ENCODE measurements around the gene LEP. TPM values are rescaled to one million over a fixed set of nuclear protein-coding genes. Genes with fewer than 3 reads are reported as not detected.

LEP gene
- not detected in 2 replicates for total RNA-seq

GRCh38 chr7:128240696-128241386, at the start of gene LEP:
Gene LEP, plus strand, starts transcription at chr7:128241278. Its CDS starts 10,741 bp downstream, at chr7:128252019.

Other genes starting within 250 kb of the LEP start
- gene LRRC4, start 209.8 kb upstream of the LEP start, total RNA-seq, result 0.44 and 0.60 TPM in 2 replicates
- gene RBM28, start 102.6 kb downstream of the LEP start, total RNA-seq, result 20.9 and 27.8 TPM in 2 replicates
- not detected in 2 replicates for gene PRRT4, start 120.4 kb downstream of the LEP start, total RNA-seq
- 110 and 121 TPM in 2 replicates for gene IMPDH1, start 168.7 kb downstream of the LEP start, total RNA-seq
- gene HILPDA, start 214.6 kb downstream of the LEP start, total RNA-seq, result 8.7 and 15.1 TPM in 2 replicates
- gene METTL2B, start 235.5 kb downstream of the LEP start, total RNA-seq, result 26.9 and 32.6 TPM in 2 replicates

Measured in mammary microvascular endothelial cell (primary cell).